H9 (cell line): ENCODE results near the gene LYST. TPM values are rescaled to one million over a fixed set of nuclear protein-coding genes. Genes with fewer than 3 reads are reported as not detected.

Experiments
- DNase-seq: peaks from one replicate; pipeline ENCODE4 v3.0.0-alpha.2; 2017
- H2AFZ ChIP-seq: one replicate; pipeline ENCODE4 v1.6.1; 2013; ENCODE audit warnings: mild to moderate bottlenecking, low read length, control low read depth, moderate library complexity
- H2AK5ac ChIP-seq: 2 replicates; pipeline ENCODE4 v1.6.1; 2013; ENCODE audit warnings: low read length, control low read depth, mixed read lengths; ENCODE audit not compliant: insufficient read length
- H2BK120ac ChIP-seq: one replicate; pipeline ENCODE4 v1.6.1; 2013; ENCODE audit warnings: low read depth, mild to moderate bottlenecking, low read length, control low read depth, inconsistent platforms; ENCODE audit not compliant: poor library complexity, severe bottlenecking
- H2BK12ac ChIP-seq: 2 replicates; pipeline ENCODE4 v1.6.1; 2013; ENCODE audit warnings: low read length, control low read depth, mixed read lengths, low read depth; ENCODE audit not compliant: insufficient read length
- H2BK15ac ChIP-seq: 2 replicates; pipeline ENCODE4 v1.6.1; 2013; ENCODE audit warnings: low read depth, low read length, control low read depth
- H2BK20ac ChIP-seq: one replicate; pipeline ENCODE4 v1.6.1; 2013; ENCODE audit warnings: low read depth, mild to moderate bottlenecking, low read length, control low read depth, inconsistent platforms; ENCODE audit not compliant: poor library complexity, severe bottlenecking
- H2BK5ac ChIP-seq: 2 replicates; pipeline ENCODE4 v1.6.1; 2013; ENCODE audit warnings: low read length, control low read depth, mixed read lengths; ENCODE audit not compliant: insufficient read length
- H3K14ac ChIP-seq: 2 replicates; pipeline ENCODE4 v1.6.1; 2013; ENCODE audit warnings: low read length, control low read depth; ENCODE audit not compliant: insufficient read depth
- H3K18ac ChIP-seq: 2 replicates; pipeline ENCODE4 v1.6.1; 2013; ENCODE audit warnings: low read depth, mild to moderate bottlenecking, mixed read lengths, low read length, control low read depth; ENCODE audit not compliant: insufficient read length
- H3K23ac ChIP-seq: 2 replicates; pipeline ENCODE4 v1.6.1; 2013; ENCODE audit warnings: low read length, control low read depth, mixed read lengths, low read depth; ENCODE audit not compliant: insufficient read length
- H3K23me2 ChIP-seq: 2 replicates; pipeline ENCODE4 v1.6.1; 2013; ENCODE audit warnings: low read depth, mild to moderate bottlenecking, mixed read lengths, low read length, control low read depth; ENCODE audit not compliant: insufficient read length, poor library complexity, severe bottlenecking
- H3K27ac ChIP-seq: 2 replicates; pipeline ENCODE4 v1.5.1; 2013; ENCODE audit warnings: low read length, control low read depth, mixed read lengths, low read depth; ENCODE audit not compliant: insufficient read length
- H3K27me3 ChIP-seq: 2 replicates; pipeline ENCODE4 v1.6.1; 2013; ENCODE audit warnings: low read length, control low read depth, inconsistent platforms; ENCODE audit not compliant: insufficient read depth
- H3K4ac ChIP-seq: 2 replicates; pipeline ENCODE4 v1.6.1; 2013; ENCODE audit warnings: low read depth, mild to moderate bottlenecking, control low read depth, inconsistent platforms, low read length, moderate library complexity
- H3K4me1 ChIP-seq: 2 replicates; pipeline ENCODE4 v1.6.1; 2013; ENCODE audit warnings: low read length, control low read depth, inconsistent platforms; ENCODE audit not compliant: insufficient read depth
- H3K4me2 ChIP-seq: 2 replicates; pipeline ENCODE4 v1.6.1; 2013; ENCODE audit warnings: low read length, control low read depth, mixed read lengths; ENCODE audit not compliant: insufficient read length, insufficient read depth
- H3K56ac ChIP-seq: 2 replicates; pipeline ENCODE4 v1.6.1; 2013; ENCODE audit warnings: low read depth, mild to moderate bottlenecking, mixed read lengths, low read length, control low read depth; ENCODE audit not compliant: insufficient read length
- H3K79me1 ChIP-seq: 2 replicates; pipeline ENCODE4 v1.6.1; 2013; ENCODE audit warnings: low read depth, mild to moderate bottlenecking, moderate library complexity, low read length, control low read depth, inconsistent platforms; ENCODE audit not compliant: insufficient read depth, poor library complexity, severe bottlenecking
- H3K79me2 ChIP-seq: 2 replicates; pipeline ENCODE4 v1.6.1; 2013; ENCODE audit warnings: low read length, control low read depth, inconsistent platforms; ENCODE audit not compliant: insufficient read depth
- H3K9ac ChIP-seq: 2 replicates; pipeline ENCODE4 v1.6.1; 2013; ENCODE audit warnings: low read length, control low read depth, mixed read lengths; ENCODE audit not compliant: insufficient read length; ENCODE audit errors: extremely low read depth
- H3K9me3 ChIP-seq: one replicate; pipeline ENCODE4 v1.6.1; 2013; ENCODE audit warnings: low read depth, low read length, inconsistent platforms; ENCODE audit not compliant: control insufficient read depth
- H3T11ph ChIP-seq: one replicate; pipeline ENCODE4 v1.6.1; 2013; ENCODE audit warnings: mild to moderate bottlenecking, low read length, control low read depth, inconsistent platforms
- H4K20me1 ChIP-seq: one replicate; pipeline ENCODE4 v1.6.1; 2013; ENCODE audit not compliant: control insufficient read depth, insufficient read length, insufficient read depth
- H4K5ac ChIP-seq: 2 replicates; pipeline ENCODE4 v1.6.1; 2013; ENCODE audit warnings: low read depth, mild to moderate bottlenecking, mixed read lengths, low read length, control low read depth; ENCODE audit not compliant: insufficient read length
- H4K8ac ChIP-seq: replicated peaks from 2 replicates; pipeline ENCODE4 v1.6.1; 2013; ENCODE audit warnings: low read length, control low read depth, mixed read lengths, low read depth; ENCODE audit not compliant: insufficient read length
- H4K91ac ChIP-seq: 2 replicates; pipeline ENCODE4 v1.6.1; 2013; ENCODE audit warnings: low read depth, mild to moderate bottlenecking, moderate library complexity, mixed read lengths, low read length, control low read depth; ENCODE audit not compliant: insufficient read length
- H3K27ac Mint-ChIP-seq, 3 experiments: 2 replicates in 2 of 3; 3 replicates in 1 of 3; pipeline ENCODE4 v1.8.0; 2020 to 2021; ENCODE audit warnings: mixed read lengths in 3 of 3, mild to moderate bottlenecking in 1 of 3, moderate library complexity in 1 of 3
- H3K27me3 Mint-ChIP-seq: 2 replicates; pipeline ENCODE4 v1.8.0; 2021; ENCODE audit warnings: low read depth, mild to moderate bottlenecking, moderate library complexity, mixed read lengths
- H3K36me3 Mint-ChIP-seq, 3 experiments: 2 replicates in 2 of 3; 3 replicates in 1 of 3; pipeline ENCODE4 v1.8.0; 2020 to 2021; ENCODE audit warnings: low read depth in 3 of 3, mixed read lengths in 3 of 3; ENCODE audit not compliant: insufficient read depth in 1 of 3
- H3K4me1 Mint-ChIP-seq, 2 experiments: 2 replicates each; pipeline ENCODE4 v1.8.0; 2020; ENCODE audit warnings: mixed read lengths in 2 of 2
- H3K4me3 Mint-ChIP-seq, 2 experiments: 2 replicates in 1 of 2; 3 replicates in 1 of 2; pipeline ENCODE4 v1.8.0; 2020 to 2021; ENCODE audit warnings: mild to moderate bottlenecking in 2 of 2, mixed read lengths in 2 of 2, moderate library complexity in 1 of 2
- H3K9me3 Mint-ChIP-seq, 2 experiments: 2 replicates in 1 of 2; 3 replicates in 1 of 2; pipeline ENCODE4 v1.8.0; 2020; ENCODE audit warnings: mild to moderate bottlenecking in 2 of 2, mixed read lengths in 2 of 2, moderate library complexity in 1 of 2
- whole genome bisulfite sequencing: extraction: QIAGEN DNeasy Blood & Tissue Kit; methylation state at CpG from one replicate; pipeline ENCODE4 v1.1.7; 2013; ENCODE audit warnings: missing lambda C conversion rate, low lambda C conversion rate, mixed read lengths; ENCODE audit not compliant: insufficient read length; ENCODE audit errors: extremely low coverage; 5-methylcytosine and 5-hydroxymethylcytosine counted together
- long read RNA-seq: library from polyadenylated mRNA; unstranded; transcript quantifications from one replicate; pipeline ENCODE4 v2.0.0, GENCODE V29; 2020
- total RNA-seq: library from RNA; stranded (reverse); gene quantifications from 2 replicates; pipeline ENCODE4 v1.2.1, GENCODE V29; 2021
- TF ChIP-seq, protein P1 (sequence below): fragments of 200-600 bp; sonication (generic); conservative IDR thresholded peaks from 3 replicates; pipeline ENCODE4 v1.8.0; 2021; ENCODE audit warnings: antibody characterized with exemption, mild to moderate bottlenecking

The LYST gene, protein sequence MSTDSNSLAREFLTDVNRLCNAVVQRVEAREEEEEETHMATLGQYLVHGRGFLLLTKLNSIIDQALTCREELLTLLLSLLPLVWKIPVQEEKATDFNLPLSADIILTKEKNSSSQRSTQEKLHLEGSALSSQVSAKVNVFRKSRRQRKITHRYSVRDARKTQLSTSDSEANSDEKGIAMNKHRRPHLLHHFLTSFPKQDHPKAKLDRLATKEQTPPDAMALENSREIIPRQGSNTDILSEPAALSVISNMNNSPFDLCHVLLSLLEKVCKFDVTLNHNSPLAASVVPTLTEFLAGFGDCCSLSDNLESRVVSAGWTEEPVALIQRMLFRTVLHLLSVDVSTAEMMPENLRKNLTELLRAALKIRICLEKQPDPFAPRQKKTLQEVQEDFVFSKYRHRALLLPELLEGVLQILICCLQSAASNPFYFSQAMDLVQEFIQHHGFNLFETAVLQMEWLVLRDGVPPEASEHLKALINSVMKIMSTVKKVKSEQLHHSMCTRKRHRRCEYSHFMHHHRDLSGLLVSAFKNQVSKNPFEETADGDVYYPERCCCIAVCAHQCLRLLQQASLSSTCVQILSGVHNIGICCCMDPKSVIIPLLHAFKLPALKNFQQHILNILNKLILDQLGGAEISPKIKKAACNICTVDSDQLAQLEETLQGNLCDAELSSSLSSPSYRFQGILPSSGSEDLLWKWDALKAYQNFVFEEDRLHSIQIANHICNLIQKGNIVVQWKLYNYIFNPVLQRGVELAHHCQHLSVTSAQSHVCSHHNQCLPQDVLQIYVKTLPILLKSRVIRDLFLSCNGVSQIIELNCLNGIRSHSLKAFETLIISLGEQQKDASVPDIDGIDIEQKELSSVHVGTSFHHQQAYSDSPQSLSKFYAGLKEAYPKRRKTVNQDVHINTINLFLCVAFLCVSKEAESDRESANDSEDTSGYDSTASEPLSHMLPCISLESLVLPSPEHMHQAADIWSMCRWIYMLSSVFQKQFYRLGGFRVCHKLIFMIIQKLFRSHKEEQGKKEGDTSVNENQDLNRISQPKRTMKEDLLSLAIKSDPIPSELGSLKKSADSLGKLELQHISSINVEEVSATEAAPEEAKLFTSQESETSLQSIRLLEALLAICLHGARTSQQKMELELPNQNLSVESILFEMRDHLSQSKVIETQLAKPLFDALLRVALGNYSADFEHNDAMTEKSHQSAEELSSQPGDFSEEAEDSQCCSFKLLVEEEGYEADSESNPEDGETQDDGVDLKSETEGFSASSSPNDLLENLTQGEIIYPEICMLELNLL (N-terminal part only)
- 0.13 and 0.57 TPM in 2 replicates for total RNA-seq
- long read RNA-seq, partial matches to known transcripts = 1 of 1 reads
- long read RNA-seq, other reads (novel, unspliced or antisense) = 0 of 1 reads

DNA sequence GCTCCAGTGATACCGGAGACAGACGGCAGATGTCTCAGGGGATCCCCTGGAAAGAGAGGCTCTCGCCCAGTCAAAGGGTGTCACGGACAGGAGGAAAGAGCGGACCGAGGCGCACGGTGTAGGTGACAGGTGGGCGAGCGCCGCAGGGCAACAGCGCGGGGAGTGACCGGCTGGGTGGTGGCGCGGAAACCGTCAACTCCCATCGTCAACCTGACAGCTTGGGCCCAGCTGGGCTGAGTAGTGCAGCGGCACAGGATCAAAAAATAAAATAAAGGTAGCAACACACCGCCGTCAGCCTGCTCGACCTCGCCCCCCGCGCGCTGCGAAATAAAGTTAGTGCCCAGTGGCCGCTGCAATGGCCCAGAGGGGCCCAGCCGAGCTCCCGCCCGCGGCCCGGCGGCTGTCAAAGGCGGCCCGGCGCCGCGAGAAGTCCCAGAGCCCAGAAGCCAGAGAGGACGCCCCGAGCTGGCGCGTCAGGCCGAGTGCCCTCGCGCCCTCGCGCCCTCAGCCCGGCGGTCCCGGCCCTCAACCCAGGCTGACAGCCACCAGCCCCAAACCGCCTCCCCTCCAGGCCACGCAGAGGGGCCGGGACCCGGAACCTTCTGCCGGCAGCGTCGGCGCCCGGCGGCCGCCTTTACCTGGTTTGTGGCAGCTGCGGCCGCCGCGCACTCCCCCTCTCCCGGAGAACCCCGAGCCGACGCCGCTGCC is at the start of gene LYST:
Gene LYST, minus strand, starts transcription at position 702 of the 708 bp plus-strand sequence. CDS start 36,489 bp downstream, outside the sequence.
- peaks cover 13 to 15% of the 10 kb centered on the region in 2 experiments for H3K4me1 Mint-ChIP-seq
- Histone ChIP-seq H3T11ph (no peak within 1 kb of the TSS), H3K4me2 (peak within 1 kb of the TSS; percentile 92), H3K4me1 (no peaks in the 10 kb centered on the region), H3K27ac (no peak within 1 kb of the TSS), H4K8ac (no peak within 1 kb of the TSS), H3K27me3 (peaks cover 2% of the 10 kb centered on the region; the same call in 1 of the 2 replicates), H4K91ac (no peak within 1 kb of the TSS), H3K23ac (no peak within 1 kb of the TSS), H2BK20ac (no peak within 1 kb of the TSS), H2BK5ac (no peak within 1 kb of the TSS), H2BK15ac (no peak within 1 kb of the TSS), H3K4ac (no peak within 1 kb of the TSS), H2BK12ac (no peak within 1 kb of the TSS), H3K14ac (peak within 1 kb of the TSS; percentile 70), H3K79me1 (no peaks in the 10 kb centered on the region), H2BK120ac (no peak within 1 kb of the TSS), H3K79me2 (no peaks in the 10 kb centered on the region), H4K5ac (no peak within 1 kb of the TSS), H3K56ac (no peak within 1 kb of the TSS), H2AFZ (peak within 1 kb of the TSS; percentile 90), H3K18ac (peak within 1 kb of the TSS; percentile 56), H3K9ac (peak within 1 kb of the TSS; percentile 81), H3K23me2 (peaks cover 10% of the 10 kb centered on the region), H4K20me1 (no peaks in the 10 kb centered on the region), H2AK5ac (no peak within 1 kb of the TSS), H3K9me3 (no peaks in the 10 kb centered on the region)
- peak within 1 kb of the TSS; percentile 78 to 98 (median 94); a peak in 6 of 7 replicates for H3K27ac Mint-ChIP-seq
- H3K36me3 Mint-ChIP-seq = no peaks in the 10 kb centered on the region
- H3K4me3 Mint-ChIP-seq = peak within 1 kb of the TSS; percentile 86 to 89
- peak; percentile 46 for DNase-seq
- WGBS = no CpG with 5 or more reads among the region's 71 CpGs
- peaks cover 30% of the 10 kb centered on the region for H3K27me3 Mint-ChIP-seq
- TF ChIP-seq, protein P1, sequence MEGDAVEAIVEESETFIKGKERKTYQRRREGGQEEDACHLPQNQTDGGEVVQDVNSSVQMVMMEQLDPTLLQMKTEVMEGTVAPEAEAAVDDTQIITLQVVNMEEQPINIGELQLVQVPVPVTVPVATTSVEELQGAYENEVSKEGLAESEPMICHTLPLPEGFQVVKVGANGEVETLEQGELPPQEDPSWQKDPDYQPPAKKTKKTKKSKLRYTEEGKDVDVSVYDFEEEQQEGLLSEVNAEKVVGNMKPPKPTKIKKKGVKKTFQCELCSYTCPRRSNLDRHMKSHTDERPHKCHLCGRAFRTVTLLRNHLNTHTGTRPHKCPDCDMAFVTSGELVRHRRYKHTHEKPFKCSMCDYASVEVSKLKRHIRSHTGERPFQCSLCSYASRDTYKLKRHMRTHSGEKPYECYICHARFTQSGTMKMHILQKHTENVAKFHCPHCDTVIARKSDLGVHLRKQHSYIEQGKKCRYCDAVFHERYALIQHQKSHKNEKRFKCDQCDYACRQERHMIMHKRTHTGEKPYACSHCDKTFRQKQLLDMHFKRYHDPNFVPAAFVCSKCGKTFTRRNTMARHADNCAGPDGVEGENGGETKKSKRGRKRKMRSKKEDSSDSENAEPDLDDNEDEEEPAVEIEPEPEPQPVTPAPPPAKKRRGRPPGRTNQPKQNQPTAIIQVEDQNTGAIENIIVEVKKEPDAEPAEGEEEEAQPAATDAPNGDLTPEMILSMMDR = peak; percentile 53; the same call in 2 of the 3 replicates
- H3K9me3 Mint-ChIP-seq = no peaks in the 10 kb centered on the region; a peak in 1 of 5 replicates
